GM18951 (cell line): Measurements from ENCODE around the gene CMTM3.
"Not testable (repeated sequence)": the region's sequence is repeated elsewhere in the genome, so short reads cannot be mapped to it uniquely, and the experiment has no call there.

Experiments
- POLR2A ChIP-seq: IDR thresholded peaks from 4 replicates; pipeline ENCODE4 v1.6.1; 2011; ENCODE audit warnings: mild to moderate bottlenecking; ENCODE audit not compliant: insufficient read length, insufficient read depth; ENCODE audit errors: extremely low read depth
- in situ Hi-C: fragments of 300-500 bp; cut with MboI; formaldehyde crosslinking; loops from one replicate; pipeline ENCODE4 v1.12.0; 2022; ENCODE audit warnings: low sequenced_read_pairs, mixed read lengths, inconsistent platforms; ENCODE audit not compliant: unreplicated experiment

CMTM3 gene

GRCh38 chr16:66629856-66630255 lies 25.4 kb downstream of the CMTM3 start:
- no peak for TF ChIP-seq POLR2A

GRCh38 chr16:66630561-66631260 lies 26.2 kb downstream of the CMTM3 start:
- in situ Hi-C loops: not testable (repeated sequence)

More at GRCh38 chr16:66629856-66630255, 25.4 kb downstream of the CMTM3 start:
- in situ Hi-C loops: no loop called here

- in situ Hi-C loops: not testable (repeated sequence)
These were observed 27.1 kb downstream of the CMTM3 start for GRCh38 chr16:66631558-66631957.

GRCh38 chr16:66634527-66635196 lies 30.2 kb downstream of the CMTM3 start:
- in situ Hi-C loops: no loop called here
- no peak for TF ChIP-seq POLR2A

GRCh38 chr16:66635406-66635805 lies 30.9 kb downstream of the CMTM3 start:
- in situ Hi-C loops: no loop called here
- TF ChIP-seq POLR2A: no peak

- in situ Hi-C loops: no loop called here
- TF ChIP-seq POLR2A: no peak
These were observed 31.7 kb downstream of the CMTM3 start for GRCh38 chr16:66636199-66636598.

GRCh38 chr16:66637806-66638205 lies 33.3 kb downstream of the CMTM3 start:
- no peak for TF ChIP-seq POLR2A
- in situ Hi-C loops: no loop called here

GRCh38 chr16:66639091-66639885 lies 34.8 kb downstream of the CMTM3 start:
- in situ Hi-C loops: no loop called here

GRCh38 chr16:66640724-66641314 lies 36.3 kb downstream of the CMTM3 start:
- in situ Hi-C loops: no loop called here
- TF ChIP-seq POLR2A: no peak

More at GRCh38 chr16:66639091-66639885, 34.8 kb downstream of the CMTM3 start:
- TF ChIP-seq POLR2A: no peak

GRCh38 chr16:66641387-66641786 lies 36.9 kb downstream of the CMTM3 start:
- in situ Hi-C loops: no loop called here
- no peak for TF ChIP-seq POLR2A

GRCh38 chr16:66647866-66648265 lies 43.4 kb downstream of the CMTM3 start:
- in situ Hi-C loops: no loop called here
- no peak for TF ChIP-seq POLR2A

GRCh38 chr16:66649167-66649566 lies 44.7 kb downstream of the CMTM3 start:
- in situ Hi-C loops: no loop called here
- TF ChIP-seq POLR2A: no peak

GRCh38 chr16:66649636-66650205 lies 45.2 kb downstream of the CMTM3 start:
- TF ChIP-seq POLR2A: no peak
- in situ Hi-C loops: no loop called here
